NCI-H524 (cell line): Measurements from ENCODE around the gene FADS1.

Source experiments
- DNase-seq, 2 experiments: peaks; one replicate each; lab custom pipeline; 2025; lab: John Stamatoyannopoulos, UW

Gene FADS1

GRCh38 chr11:61816736-61817455 is at the start of gene FADS1:
Gene FADS1, minus strand, starts transcription at chr11:61817003. Its CDS starts 74 bp downstream, at chr11:61816929.
- peak; percentile 89 to 97 for DNase-seq

DNA sequence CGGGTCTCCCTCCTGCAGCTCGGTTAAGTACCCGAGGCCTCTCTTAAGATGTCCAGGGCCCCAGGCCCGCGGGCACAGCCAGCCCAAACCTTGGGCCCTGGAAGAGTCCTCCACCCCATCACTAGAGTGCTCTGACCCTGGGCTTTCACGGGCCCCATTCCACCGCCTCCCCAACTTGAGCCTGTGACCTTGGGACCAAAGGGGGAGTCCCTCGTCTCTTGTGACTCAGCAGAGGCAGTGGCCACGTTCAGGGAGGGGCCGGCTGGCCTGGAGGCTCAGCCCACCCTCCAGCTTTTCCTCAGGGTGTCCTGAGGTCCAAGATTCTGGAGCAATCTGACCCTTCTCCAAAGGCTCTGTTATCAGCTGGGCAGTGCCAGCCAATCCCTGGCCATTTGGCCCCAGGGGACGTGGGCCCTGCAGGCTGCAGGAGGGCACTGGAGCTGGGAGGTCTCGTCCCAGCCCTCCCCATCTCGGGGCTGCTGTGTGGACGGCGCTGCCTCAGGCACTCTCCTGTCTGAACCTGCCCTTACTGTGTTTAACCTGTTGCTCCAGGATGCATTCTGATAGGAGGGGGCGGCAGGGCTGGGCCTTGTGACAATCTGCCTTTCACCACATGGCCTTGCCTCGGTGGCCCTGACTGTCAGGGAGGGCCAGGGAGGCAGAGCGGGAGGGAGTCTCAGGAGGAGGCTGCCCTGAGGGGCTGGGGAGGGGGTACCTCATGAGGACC is 49.6 kb upstream of the FADS1 start:
- DNase-seq, result no peak

GRCh38 chr11:61864814-61865775 is 48.3 kb upstream of the FADS1 start:
- DNase-seq, result no peak

DNA sequence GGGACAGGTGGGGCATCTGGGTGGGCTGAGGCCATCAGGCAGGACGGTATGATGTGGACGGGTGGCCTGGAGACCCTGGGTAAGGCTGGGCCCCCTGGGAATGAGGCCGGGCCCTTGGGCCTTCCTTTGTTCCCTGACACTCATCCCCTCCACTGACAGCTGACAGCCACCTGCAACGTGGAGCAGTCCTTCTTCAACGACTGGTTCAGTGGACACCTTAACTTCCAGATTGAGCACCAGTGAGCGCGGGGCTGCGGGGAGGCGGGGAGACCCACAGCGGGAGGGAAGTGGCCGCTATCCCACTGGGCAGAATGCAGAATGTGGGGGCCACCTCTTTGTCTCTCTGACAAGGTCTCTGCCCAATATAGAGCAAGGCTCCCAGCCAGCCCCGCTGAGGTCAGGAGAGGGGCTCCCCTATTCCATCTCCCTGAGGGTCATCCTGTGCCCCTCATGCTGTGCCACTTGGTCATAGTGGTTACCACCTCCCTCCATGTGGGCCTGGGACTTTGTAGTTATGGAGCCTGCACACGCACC is 46.8 kb upstream of the FADS1 start:
- DNase-seq, result no peak

- no peak for DNase-seq
These were observed 46.1 kb upstream of the FADS1 start for GRCh38 chr11:61862714-61863547.

DNA sequence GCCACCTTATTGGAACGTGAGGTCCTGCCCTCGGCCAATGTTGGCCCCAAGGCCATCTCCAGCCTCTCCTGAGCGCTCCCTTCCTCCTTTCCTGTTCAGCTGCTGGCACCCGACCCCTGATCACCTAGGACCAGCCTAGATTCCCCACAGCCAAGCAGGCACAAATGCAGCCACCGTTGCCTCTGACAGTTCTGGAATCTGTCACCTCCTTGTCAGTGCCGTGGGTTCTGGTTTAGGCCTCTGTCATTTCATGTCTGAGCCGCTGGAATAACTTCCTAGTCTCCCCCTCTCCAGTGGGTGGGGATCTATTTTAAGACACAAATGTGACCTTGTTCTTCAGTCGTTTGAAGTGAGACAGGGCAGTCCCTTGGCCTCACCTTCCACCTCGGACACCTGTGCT is 44.8 kb upstream of the FADS1 start:
- no peak for DNase-seq

- DNase-seq, result no peak
These were observed 43.5 kb upstream of the FADS1 start for GRCh38 chr11:61860054-61860903.

DNA sequence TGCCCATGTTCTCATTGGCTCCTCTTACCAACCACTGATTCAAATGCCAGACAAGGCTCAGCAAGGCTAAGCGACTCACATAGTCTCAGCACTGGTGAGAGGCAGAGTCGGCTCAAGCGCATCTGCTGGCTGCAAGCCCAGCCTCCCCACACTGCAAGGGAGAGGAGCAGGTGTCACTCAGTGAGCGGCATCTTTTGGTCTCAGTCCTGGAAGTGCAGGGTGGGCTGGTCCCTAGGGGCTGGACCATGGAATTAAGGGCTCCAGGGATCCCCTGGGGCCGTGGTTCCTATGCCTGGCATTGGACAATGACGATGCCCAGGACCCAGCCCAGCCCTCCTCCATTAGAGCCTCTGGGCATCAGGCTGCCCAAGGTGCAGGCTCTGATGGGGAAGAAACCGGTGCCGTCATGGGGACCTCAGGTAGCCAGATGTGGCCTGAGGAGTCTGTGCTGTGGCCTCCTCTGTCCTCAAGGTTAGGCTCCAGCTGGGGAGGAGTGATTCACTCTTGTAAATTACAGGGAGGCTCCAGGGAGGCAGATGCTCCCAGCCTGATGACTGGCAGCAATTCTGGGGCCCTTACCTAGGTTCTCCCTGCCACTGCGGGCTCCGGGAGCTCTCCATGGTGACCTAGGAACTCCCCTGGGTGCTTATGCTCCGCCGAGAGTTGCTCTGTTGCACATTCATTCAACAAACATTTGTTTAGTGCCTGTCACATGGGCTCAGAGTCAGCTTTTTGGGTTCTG is 39.3 kb upstream of the FADS1 start:
- DNase-seq, result no peak

DNA sequence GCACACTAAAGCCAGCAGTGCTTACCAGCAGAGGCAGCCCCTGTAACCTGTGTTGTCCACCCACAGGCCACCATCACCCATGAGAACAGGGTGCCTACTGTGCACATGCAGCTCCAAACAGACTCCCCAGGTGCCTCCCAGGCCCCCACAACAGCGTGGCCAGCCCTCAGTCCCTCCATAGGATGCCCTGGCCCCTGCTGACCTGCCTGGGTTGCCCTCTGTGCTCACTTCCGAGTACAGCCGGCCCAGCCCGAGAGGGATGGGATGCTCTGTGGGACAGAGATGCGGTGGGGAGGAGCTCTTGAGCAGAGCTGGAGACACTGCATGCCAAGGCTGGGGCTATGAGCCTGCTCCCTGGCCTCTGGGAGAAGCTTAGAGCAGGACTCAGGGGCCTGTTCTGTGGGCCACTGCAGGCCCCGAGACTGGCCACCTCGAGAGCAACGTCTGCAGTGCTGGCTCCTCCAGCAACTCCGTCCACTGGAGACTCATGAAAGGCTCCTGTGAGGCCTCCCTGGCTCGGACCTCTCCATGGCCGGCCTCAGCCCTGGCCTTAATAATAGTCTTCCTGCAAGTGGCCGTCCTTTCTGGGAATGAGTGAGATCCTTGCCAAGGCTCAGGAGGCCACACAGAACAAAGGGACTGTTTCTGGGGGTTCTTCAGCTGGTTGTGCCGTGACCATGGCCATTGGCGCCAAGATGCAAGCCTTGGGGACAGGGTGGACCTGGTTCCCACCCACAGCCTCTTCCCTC is 38.3 kb upstream of the FADS1 start:
- DNase-seq, result no peak

DNA sequence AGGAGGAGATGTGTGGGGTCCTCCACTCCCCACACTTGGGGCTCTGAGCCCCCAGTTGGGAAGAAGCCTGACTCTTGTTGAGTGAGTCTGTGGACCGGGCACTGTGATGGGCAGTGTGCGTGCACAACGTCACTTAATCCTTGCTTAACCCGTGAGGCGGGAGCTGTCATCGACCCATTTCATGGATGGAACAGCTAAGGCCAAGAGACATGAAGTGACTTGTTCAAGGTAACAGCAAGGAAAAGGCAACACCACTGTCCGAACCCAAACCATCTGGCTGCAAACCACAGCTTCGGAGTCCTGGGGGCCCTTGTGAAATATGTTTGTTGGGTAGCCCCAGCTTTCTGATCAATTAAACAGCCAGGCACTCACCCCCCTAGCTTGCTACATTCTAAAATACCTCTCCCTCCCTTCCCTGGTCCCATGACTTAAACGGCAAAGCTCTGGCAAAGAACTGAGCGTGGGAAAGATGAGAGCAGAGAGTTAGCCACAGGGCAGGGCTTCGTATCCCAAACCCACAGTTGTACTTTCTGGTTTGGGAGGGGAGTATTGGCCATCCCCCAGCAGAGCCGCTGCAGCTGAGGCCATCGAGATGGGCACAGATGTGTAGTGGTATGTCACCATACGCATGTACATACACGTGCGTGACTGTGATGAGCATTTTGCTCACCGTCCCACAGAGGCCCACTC is 37.5 kb upstream of the FADS1 start:
- DNase-seq, result no peak

GRCh38 chr11:61853698-61854169 is 36.9 kb upstream of the FADS1 start:
- no peak for DNase-seq

DNA sequence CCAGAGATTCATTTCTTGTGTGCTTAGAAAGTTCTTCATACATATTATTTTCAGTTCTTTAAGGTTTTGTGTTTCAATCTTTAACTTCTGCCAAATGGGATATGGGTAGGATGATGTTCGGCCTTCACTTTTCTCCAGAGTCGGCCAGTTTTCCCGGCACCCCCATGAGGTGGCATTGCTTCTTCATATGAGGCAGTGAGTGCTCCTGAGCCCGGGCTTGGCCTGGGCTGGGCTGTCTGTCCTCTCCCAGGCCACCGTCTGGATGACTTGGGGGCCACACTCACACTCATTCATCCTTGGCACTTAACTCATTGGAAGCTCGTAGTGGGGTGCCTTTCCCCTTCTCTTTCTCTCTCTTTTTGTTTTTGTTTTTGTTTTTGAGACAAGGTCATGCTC is 35.1 kb upstream of the FADS1 start:
- no peak for DNase-seq

- no peak for DNase-seq
These were observed 34.5 kb upstream of the FADS1 start for GRCh38 chr11:61851113-61851899.

DNA sequence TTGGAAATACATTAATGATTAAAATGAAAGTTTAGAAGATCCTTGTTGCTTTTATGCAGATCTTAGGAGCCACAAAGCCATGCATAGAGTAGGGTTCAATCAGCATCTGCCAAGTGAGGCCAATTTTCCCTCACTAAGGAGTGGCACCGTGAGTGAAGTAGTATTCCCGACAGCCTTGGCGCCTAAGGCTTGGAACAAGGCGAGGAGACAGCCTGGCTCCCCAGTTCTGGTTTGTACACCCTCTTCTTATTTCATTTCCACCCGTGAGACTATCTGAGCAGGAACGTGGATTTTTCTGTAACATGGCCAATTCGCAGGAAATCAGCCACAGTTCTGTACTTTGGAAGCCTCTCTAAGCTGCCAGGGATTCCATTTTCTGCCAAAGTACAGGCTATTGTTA is 33.9 kb upstream of the FADS1 start:
- DNase-seq, result no peak

GRCh38 chr11:61848631-61849030 is 31.8 kb upstream of the FADS1 start:
- no peak for DNase-seq

- no peak for DNase-seq
These were observed 31.2 kb upstream of the FADS1 start for GRCh38 chr11:61847914-61848581.
